K562 (cell line): ENCODE results near the gene ITGBL1. TPM values are rescaled to one million over a fixed set of nuclear protein-coding genes. Genes with fewer than 3 reads are reported as not detected.

Experiments used
- ATAC-seq: fragments of 200-7000 bp; cut with Tn5 transposase; 3 replicates; pipeline ENCODE4 v1.9.1; 2020; ENCODE audit warnings: moderate library complexity
- BruUV-seq: library from RNA; stranded (reverse); fragments of 400-500 nt; replicated peaks from 2 replicates; lab custom pipeline; 2021; lab: Mats Ljungman, UMichigan
- CTCF ChIA-PET: fragments of 300-600 bp; formaldehyde crosslinking; extraction: SDS; loops from one replicate; lab custom pipeline; 2021; ENCODE audit warnings: low intra/inter-chr PET ratio; lab: Yijun Ruan, JAX
- POLR2A ChIA-PET: fragments of 300-600, 350-650 bp; sonication (Branson Sonifier 250); formaldehyde crosslinking; extraction: SDS; loops from one replicate; lab custom pipeline; 2021; ENCODE audit warnings: antibody characterized with exemption, inconsistent platforms; lab: Yijun Ruan, JAX
- DNase-seq, 4 experiments: peaks; one replicate each; pipeline versions ENCODE4 v3.0.0 to v3.0.0-alpha.2; 2011 to 2018; ENCODE audit warnings: low spot score in 3 of 4, mixed read lengths in 3 of 4; ENCODE audit errors: extremely low read depth in 1 of 4
- FAIRE-seq: peaks from 2 replicates; lab custom pipeline; 2011; peaks lifted over from hg19 to GRCh38; lab: Jason Lieb, UNC
- H2AFZ ChIP-seq: 2 replicates; pipeline ENCODE4 v1.6.0; 2011; ENCODE audit warnings: low read depth, low read length, control low read depth, inconsistent platforms
- H3K27ac ChIP-seq: fragments of 200-600 bp; 3 replicates; pipeline ENCODE4 v1.8.0; 2011; ENCODE audit warnings: low read depth, mild to moderate bottlenecking, control low read depth, inconsistent platforms, low read length, moderate library complexity, mixed read lengths; ENCODE audit errors: extremely low read depth
- H3K27me3 ChIP-seq, 2 experiments: fragments of 300-600 bp in 1 of 2; 2 replicates in 1 of 2; 3 replicates in 1 of 2; pipeline versions ENCODE4 v1.6.0 to v1.8.0; 2011; ENCODE audit warnings: inconsistent platforms in 2 of 2, low read length in 2 of 2, mild to moderate bottlenecking in 1 of 2, mixed read lengths in 1 of 2, moderate library complexity in 1 of 2; ENCODE audit not compliant: control insufficient read depth in 2 of 2, insufficient read depth in 2 of 2
- H3K36me3 ChIP-seq: fragments of 300-600 bp; 3 replicates; pipeline ENCODE4 v1.8.0; 2011; ENCODE audit warnings: mild to moderate bottlenecking, low read length, inconsistent platforms; ENCODE audit not compliant: control insufficient read depth, insufficient read depth
- H3K4me1 ChIP-seq, 2 experiments: fragments of 200-600 bp in 1 of 2; replicated peaks in 1 of 2; 2 replicates in 1 of 2; 3 replicates in 1 of 2; pipeline versions ENCODE4 v1.5.1 to v1.8.0; 2011; ENCODE audit warnings: inconsistent platforms in 2 of 2, low read length in 2 of 2, mild to moderate bottlenecking in 1 of 2, mixed read lengths in 1 of 2, moderate library complexity in 1 of 2; ENCODE audit not compliant: control insufficient read depth in 2 of 2, insufficient read depth in 2 of 2
- H3K4me2 ChIP-seq: 2 replicates; pipeline ENCODE4 v1.6.1; 2011; ENCODE audit warnings: low read length, control low read depth, inconsistent platforms, mixed read lengths; ENCODE audit not compliant: insufficient read depth
- H3K4me3 ChIP-seq: fragments of 200-600 bp; sonication (generic), shearing (Covaris generic); 2 replicates; pipeline ENCODE4 v1.5.1; 2016; ENCODE audit warnings: control low read depth, inconsistent platforms
- H3K79me2 ChIP-seq: fragments of 200-600 bp; 3 replicates; pipeline ENCODE4 v1.8.0; 2011; ENCODE audit warnings: low read length, inconsistent platforms; ENCODE audit not compliant: control insufficient read depth, insufficient read depth
- H3K9ac ChIP-seq, 2 experiments: 2 replicates each; pipeline versions ENCODE4 v1.6.0 to v1.6.1; 2011; ENCODE audit warnings: low read depth in 2 of 2, low read length in 2 of 2, control low read depth in 1 of 2, inconsistent platforms in 1 of 2, mild to moderate bottlenecking in 1 of 2, mixed read lengths in 1 of 2; ENCODE audit not compliant: insufficient read depth in 1 of 2
- H3K9me1 ChIP-seq: one replicate; pipeline ENCODE4 v1.6.0; 2011; ENCODE audit warnings: inconsistent platforms, mild to moderate bottlenecking, low read length, moderate library complexity; ENCODE audit not compliant: control insufficient read depth, insufficient read depth
- H3K9me3 ChIP-seq: replicated peaks from 2 replicates; pipeline ENCODE4 v1.5.1; 2011; ENCODE audit warnings: low read depth, low read length, inconsistent platforms; ENCODE audit not compliant: control insufficient read depth, insufficient read depth
- H4K20me1 ChIP-seq: replicated peaks from 2 replicates; pipeline ENCODE4 v1.6.1; 2011; ENCODE audit warnings: low read length, inconsistent platforms, mixed read lengths; ENCODE audit not compliant: control insufficient read depth, insufficient read depth
- ARID2 ChIP-seq: fragments of 450-650 bp; IDR thresholded peaks from 2 replicates; pipeline ENCODE4 v1.6.1; 2017; ENCODE audit warnings: antibody characterized with exemption, mild to moderate bottlenecking
- CEBPG ChIP-seq, 3 experiments: fragments of 200-800 bp in 1 of 3; sonication (Bioruptor generic) in 1 of 3; sonication (generic) in 1 of 3; formaldehyde crosslinking in 1 of 3; IDR thresholded peaks in 2 of 3; conservative IDR thresholded peaks in 1 of 3; 2 replicates each; pipeline versions ENCODE4 v1.6.1 to v1.8.0; 2016 to 2022; ENCODE audit warnings: missing compliant biosample characterization in 2 of 3, missing genetic modification characterization in 2 of 3, mild to moderate bottlenecking in 1 of 3, missing genetic modification reagents in 1 of 3
- E2F3 ChIP-seq: fragments of 250-450 bp; sonication (Bioruptor Pico); IDR thresholded peaks from 2 replicates; pipeline ENCODE4 v1.4.0; 2020; ENCODE audit warnings: mild to moderate bottlenecking
- FOXJ3 ChIP-seq: sonication (generic); formaldehyde crosslinking; IDR thresholded peaks from 2 replicates; pipeline ENCODE4 v1.4.0; 2020; ENCODE audit warnings: mild to moderate bottlenecking, missing genetic modification reagents
- NUFIP1 ChIP-seq: fragments of 450-650 bp; IDR thresholded peaks from 2 replicates; pipeline ENCODE4 v1.6.1; 2018; ENCODE audit not compliant: partially characterized antibody
- SFPQ ChIP-seq: fragments of 200-400 bp; formaldehyde crosslinking; IDR thresholded peaks from 2 replicates; pipeline ENCODE4 v1.6.1; 2017; ENCODE audit warnings: mild to moderate bottlenecking, low read depth, low read length, moderate library complexity
- SMARCC2 ChIP-seq: fragments of 450-650 bp; IDR thresholded peaks from 2 replicates; pipeline ENCODE4 v1.6.1; 2017; ENCODE audit warnings: antibody characterized with exemption, moderate library complexity, mild to moderate bottlenecking, low read depth
- ZBTB43 ChIP-seq: sonication (generic); formaldehyde crosslinking; IDR thresholded peaks from 2 replicates; pipeline ENCODE4 v1.8.0; 2023; ENCODE audit warnings: mild to moderate bottlenecking, missing genetic modification reagents
- ZBTB49 ChIP-seq: sonication (generic); formaldehyde crosslinking; IDR thresholded peaks from 2 replicates; pipeline ENCODE4 v1.8.0; 2022; ENCODE audit warnings: missing genetic modification reagents, mild to moderate bottlenecking, borderline replicate concordance
- WGBS: fragments of 100-300 bp; shearing (Covaris generic); methylation state at CpG from one replicate; pipeline ENCODE4 v1.1.6; 2016; ENCODE audit warnings: low coverage, mixed read lengths; ENCODE audit not compliant: insufficient coverage; ENCODE audit errors: missing lambda C conversion rate; 5-methylcytosine and 5-hydroxymethylcytosine counted together
- in situ Hi-C: fragments of 300-500 bp; cut with MboI; formaldehyde crosslinking; loops from 4 replicates; pipeline ENCODE4 v1.15.0; 2018; ENCODE audit warnings: inconsistent platforms, mixed read lengths
- intact Hi-C: fragments of 100-400 bp; cut with micrococcal nuclease; formaldehyde crosslinking; loops from 2 replicates; pipeline ENCODE4 v1.14.2; 2022
- polyA plus RNA-seq, 8 experiments: library from polyadenylated mRNA; depleted of rRNA in 4 of 8; stranded (reverse) in 5 of 8; unstranded in 3 of 8; fragments of >200 nt; fragmentation: Nextera tagmentation in 2 of 8; fragmentation: Illumina TruSeq in 1 of 8; extraction: Ambion mirVana in 2 of 8; extraction: Trizol in 1 of 8; gene quantifications; 2 replicates each; pipeline versions ENCODE4 v1.2.1 to v1.2.3, GENCODE V29; 2011 to 2014; ENCODE audit warnings: inconsistent platforms in 1 of 8, missing spikeins in 1 of 8
- total RNA-seq, 7 experiments: library from RNA; depleted of rRNA in 6 of 7; stranded (reverse); fragments of >200 nt in 6 of 7; fragmentation: Illumina TruSeq in 2 of 7; extraction: Trizol in 2 of 7; gene quantifications; 2 replicates each; pipeline versions ENCODE4 v1.2.1 to v1.2.3, GENCODE V29; 2011 to 2021; ENCODE audit warnings: low replicate concordance in 1 of 7

Gene ITGBL1
- total and polyA plus RNA-seq, 9 of the 15 experiments (the other 6 are each of a cell fraction or from before 2014, with no cell fraction given) = 0.04 to 0.73 (median 0.32) TPM; not detected in 1

- WGBS = 0% methylated on average over 5 of the region's 5 CpGs
- no TSS peak for BruUV-seq
- Histone ChIP-seq H2AFZ (no peak overlapping the region), H3K27me3 (no peaks in the 10 kb centered on the region), H3K27ac (no peak overlapping the region), H3K4me1 (no peaks in the 10 kb centered on the region), H3K4me3 (no peak overlapping the region), H3K9me1 (no peaks in the 10 kb centered on the region), H3K79me2 (no peaks in the 10 kb centered on the region), H3K4me2 (no peak overlapping the region), H4K20me1 (no peaks in the 10 kb centered on the region), H3K9ac (no peak overlapping the region)
- DNase-seq (no peak), FAIRE-seq (no peak)
- intact Hi-C loops = no loop called here
- CTCF ChIA-PET = no interaction called here
- TF ChIP-seq ZBTB49 = no peak
- no peak for TF ChIP-seq NUFIP1
- TF ChIP-seq ARID2 = no peak
- TF ChIP-seq ZBTB43 (CRISPR knock-in tag) = no peak
- TF ChIP-seq SMARCC2 = no peak
- TF ChIP-seq SFPQ = no peak
- no peak for TF ChIP-seq CEBPG (CRISPR knock-in tag; IDR thresholded peaks at IDR 0.05)
- no peak for TF ChIP-seq CEBPG (tag; conservative IDR thresholded peaks at IDR 0.05 in 1 of 2, IDR thresholded peaks at IDR 0.05 in 1 of 2)
- TF ChIP-seq FOXJ3 (CRISPR knock-in tag) = no peak
- TF ChIP-seq E2F3 (CRISPR knock-in tag) = no peak
- TF ChIP-seq, all 486 proteins: peak for 0
- no peak for ATAC-seq
- POLR2A ChIA-PET = no interaction called here
- H3K9me3 ChIP-seq = no peaks in the 10 kb centered on the region
- in situ Hi-C loops = no loop called here
- H3K36me3 ChIP-seq = no peaks in the 10 kb centered on the region
These were observed 175.1 kb downstream of the ITGBL1 start for GRCh38 chr13:101627556-101627943.
